Mammary epithelial cell (primary cell): Measurements from ENCODE around the gene PLPPR3.

Experiments
- EZH2 ChIP-seq: IDR thresholded peaks from 2 replicates; pipeline ENCODE4 v1.6.1; 2012; ENCODE audit warnings: low read length, inconsistent platforms, borderline replicate concordance
- TF ChIP-seq, protein P1 (sequence below), 2 donors: IDR thresholded peaks in 1 of 2; conservative IDR thresholded peaks in 1 of 2; 2 replicates each; pipeline ENCODE4 v1.5.1; 2011 to 2012; ENCODE audit warnings: inconsistent platforms in 2 of 2, low read length in 2 of 2, mild to moderate bottlenecking in 2 of 2, control low read depth in 1 of 2, low read depth in 1 of 2; ENCODE audit not compliant: insufficient read depth in 1 of 2; ENCODE audit errors: extremely low read depth in 1 of 2

DNA sequence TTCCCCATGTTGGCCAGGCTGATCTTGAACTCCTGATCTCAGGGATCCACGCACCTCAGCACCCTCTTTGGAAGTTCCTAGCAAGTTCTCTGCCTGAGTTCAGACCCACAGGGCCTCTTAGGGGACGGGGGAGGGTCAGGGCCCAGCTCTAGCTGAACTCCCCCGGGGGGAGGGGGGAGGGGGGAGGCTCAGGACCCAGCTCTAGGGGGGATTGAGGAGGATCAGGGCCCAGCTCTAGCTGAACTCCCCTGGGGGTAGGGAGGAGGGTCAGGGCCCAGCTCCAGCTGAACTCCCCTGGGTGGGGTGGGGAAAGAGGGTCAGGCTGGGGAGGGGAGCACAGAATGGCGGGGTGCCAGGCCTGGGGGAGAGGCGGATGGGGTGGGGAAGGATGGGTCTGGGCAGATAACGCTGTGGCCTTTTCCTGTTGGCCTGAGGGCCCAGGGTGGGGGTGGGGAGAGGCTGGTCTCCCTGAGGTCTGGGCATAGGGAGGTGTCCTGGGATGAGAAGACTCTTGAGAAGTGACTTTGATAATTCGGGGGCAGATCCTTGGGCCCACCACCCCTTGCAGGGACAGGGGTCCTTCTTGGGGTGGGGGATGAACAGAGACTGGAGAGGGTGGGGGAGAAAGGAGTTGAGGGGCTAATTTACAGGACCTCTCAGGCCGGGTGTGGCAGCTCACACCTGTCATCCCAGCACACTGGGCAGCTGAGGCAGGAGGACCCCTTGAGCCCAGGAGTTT lies 30.0 kb downstream of the PLPPR3 start:
- TF ChIP-seq, protein P1, sequence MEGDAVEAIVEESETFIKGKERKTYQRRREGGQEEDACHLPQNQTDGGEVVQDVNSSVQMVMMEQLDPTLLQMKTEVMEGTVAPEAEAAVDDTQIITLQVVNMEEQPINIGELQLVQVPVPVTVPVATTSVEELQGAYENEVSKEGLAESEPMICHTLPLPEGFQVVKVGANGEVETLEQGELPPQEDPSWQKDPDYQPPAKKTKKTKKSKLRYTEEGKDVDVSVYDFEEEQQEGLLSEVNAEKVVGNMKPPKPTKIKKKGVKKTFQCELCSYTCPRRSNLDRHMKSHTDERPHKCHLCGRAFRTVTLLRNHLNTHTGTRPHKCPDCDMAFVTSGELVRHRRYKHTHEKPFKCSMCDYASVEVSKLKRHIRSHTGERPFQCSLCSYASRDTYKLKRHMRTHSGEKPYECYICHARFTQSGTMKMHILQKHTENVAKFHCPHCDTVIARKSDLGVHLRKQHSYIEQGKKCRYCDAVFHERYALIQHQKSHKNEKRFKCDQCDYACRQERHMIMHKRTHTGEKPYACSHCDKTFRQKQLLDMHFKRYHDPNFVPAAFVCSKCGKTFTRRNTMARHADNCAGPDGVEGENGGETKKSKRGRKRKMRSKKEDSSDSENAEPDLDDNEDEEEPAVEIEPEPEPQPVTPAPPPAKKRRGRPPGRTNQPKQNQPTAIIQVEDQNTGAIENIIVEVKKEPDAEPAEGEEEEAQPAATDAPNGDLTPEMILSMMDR (conservative IDR thresholded peaks at IDR 0.05 in 1 of 2, IDR thresholded peaks at IDR 0.05 in 1 of 2; ENCODE audit: extremely low read depth in 1 of 2, insufficient read depth in 1 of 2, low read depth in 1 of 2, low read length in 2 of 2), result no peak
- TF ChIP-seq EZH2, result no peak
